ENCODE results near the gene PRR5L.

The PRR5L gene

GRCh38 chr11:36507824-36508489 is 211.9 kb downstream of the PRR5L start:
- H3F3A ChIP-seq (ENCODE audit: insufficient read depth), result peaks cover 7% of the 10 kb centered on the region; the same call in 1 of the 2 replicates
- H3K27ac ChIP-seq (ENCODE audit: low read depth, low read length), result no peak overlapping the region
- no peak overlapping the region for H3K9ac ChIP-seq (ENCODE audit: low read length)
- H3K79me2 ChIP-seq (ENCODE audit: insufficient read depth, low read length), result peaks cover 32% of the 10 kb centered on the region
- peak overlapping the region; percentile 67 for H3K4me2 ChIP-seq (ENCODE audit: low read depth, low read length, poor library complexity, severe bottlenecking)
- H2AFZ ChIP-seq (ENCODE audit: low read depth, low read length, severe bottlenecking), result no peak overlapping the region
- H3K9me3 ChIP-seq (ENCODE audit: insufficient read depth, low read length), result no peaks in the 10 kb centered on the region
- TF ChIP-seq CTCF (IDR thresholded peaks at IDR 0.05; ENCODE audit: insufficient read depth, low read length, poor library complexity, severe bottlenecking) (no peak), EZH2phosphoT487 (conservative IDR thresholded peaks at IDR 0.05; ENCODE audit: low read length) (no peak)
- H3K36me3 ChIP-seq (ENCODE audit: low read length), result no peaks in the 10 kb centered on the region
- H3K9me2 ChIP-seq (replicated peaks; ENCODE audit: insufficient read depth, low read length), result no peaks in the 10 kb centered on the region
- peak overlapping the region; percentile 85 for H3K4me3 ChIP-seq (ENCODE audit: insufficient read depth, low read length, poor library complexity, severe bottlenecking)
- H3K27me3 ChIP-seq (ENCODE audit: low read length), result no peaks in the 10 kb centered on the region
- H4K20me1 ChIP-seq (ENCODE audit: low read depth, low read length), result 0 out of 2 replicates have a peak, but pooled peaks cover 5% of the 10 kb centered on the region

GRCh38 chr11:36508743-36509142 is 212.7 kb downstream of the PRR5L start:
- Histone ChIP-seq H3K9me3 (ENCODE audit: insufficient read depth, low read length) (no peaks in the 10 kb centered on the region), H4K20me1 (ENCODE audit: low read depth, low read length) (0 out of 2 replicates have a peak, but pooled peaks cover 5% of the 10 kb centered on the region), H3K79me2 (ENCODE audit: insufficient read depth, low read length) (peaks cover 27% of the 10 kb centered on the region), H3K4me2 (ENCODE audit: low read depth, low read length, poor library complexity, severe bottlenecking) (peak overlapping the region; percentile 67), H3K9ac (ENCODE audit: low read length) (peak overlapping the region; percentile 70), H3K9me2 (replicated peaks; ENCODE audit: insufficient read depth, low read length) (no peaks in the 10 kb centered on the region), H3K36me3 (ENCODE audit: low read length) (no peaks in the 10 kb centered on the region), H3K27me3 (ENCODE audit: low read length) (no peaks in the 10 kb centered on the region), H3K4me3 (ENCODE audit: insufficient read depth, low read length, poor library complexity, severe bottlenecking) (peak overlapping the region; percentile 85), H3K27ac (ENCODE audit: low read depth, low read length) (no peak overlapping the region), H2AFZ (ENCODE audit: low read depth, low read length, severe bottlenecking) (no peak overlapping the region), H3F3A (ENCODE audit: insufficient read depth) (peaks cover 7% of the 10 kb centered on the region; the same call in 1 of the 2 replicates)
- no peak for TF ChIP-seq CTCF (IDR thresholded peaks at IDR 0.05; ENCODE audit: insufficient read depth, low read length, poor library complexity, severe bottlenecking)

DNA sequence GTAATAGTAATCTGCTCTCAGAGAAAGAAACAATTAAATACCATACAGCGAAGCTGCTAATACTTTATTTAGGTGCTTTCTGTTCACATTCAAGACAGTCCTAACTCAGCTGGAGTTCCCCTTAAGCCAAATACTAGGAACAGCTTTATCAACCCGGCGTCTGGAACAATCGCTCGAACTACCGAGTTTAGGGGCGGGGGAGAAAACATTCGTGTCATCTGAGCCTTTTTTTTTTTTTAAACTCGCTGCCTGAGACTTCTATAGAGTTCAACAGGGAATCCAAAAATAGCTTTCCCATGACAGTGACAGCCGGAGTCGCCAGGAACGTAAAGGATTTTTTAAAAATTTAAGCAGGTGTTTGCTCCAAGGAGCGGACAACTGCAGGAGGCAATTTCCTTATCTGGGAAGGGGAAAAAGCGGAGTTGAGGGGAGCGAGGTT is 213.1 kb downstream of the PRR5L start:
- TF ChIP-seq CTCF (IDR thresholded peaks at IDR 0.05; ENCODE audit: insufficient read depth, low read length, poor library complexity, severe bottlenecking), result no peak
- no peak for TF ChIP-seq EZH2phosphoT487 (conservative IDR thresholded peaks at IDR 0.05; ENCODE audit: low read length)
- Histone ChIP-seq H3K9ac (ENCODE audit: low read length) (peak overlapping the region; percentile 70), H3K27me3 (ENCODE audit: low read length) (no peaks in the 10 kb centered on the region), H4K20me1 (ENCODE audit: low read depth, low read length) (0 out of 2 replicates have a peak, but pooled peaks cover 5% of the 10 kb centered on the region), H3K4me2 (ENCODE audit: low read depth, low read length, poor library complexity, severe bottlenecking) (peak overlapping the region; percentile 67), H3F3A (ENCODE audit: insufficient read depth) (peaks cover 7% of the 10 kb centered on the region; the same call in 1 of the 2 replicates), H2AFZ (ENCODE audit: low read depth, low read length, severe bottlenecking) (peak overlapping the region; percentile 99), H3K9me3 (ENCODE audit: insufficient read depth, low read length) (no peaks in the 10 kb centered on the region), H3K79me2 (ENCODE audit: insufficient read depth, low read length) (peaks cover 27% of the 10 kb centered on the region), H3K36me3 (ENCODE audit: low read length) (no peaks in the 10 kb centered on the region), H3K4me3 (ENCODE audit: insufficient read depth, low read length, poor library complexity, severe bottlenecking) (peak overlapping the region; percentile 85), H3K27ac (ENCODE audit: low read depth, low read length) (no peak overlapping the region), H3K9me2 (replicated peaks; ENCODE audit: insufficient read depth, low read length) (no peaks in the 10 kb centered on the region)

Measured in SU-DHL-6 (cell line).